ENCODE measurements around the gene AJM1. TPM values are rescaled to one million over a fixed set of nuclear protein-coding genes. Genes with fewer than 3 reads are reported as not detected.
"Not testable (repeated sequence)": the region's sequence is repeated elsewhere in the genome, so short reads cannot be mapped to it uniquely, and the experiment has no call there.

AJM1 gene
- total and polyA plus RNA-seq, 2 of the 8 experiments (the other 6 are each of a cell fraction or from before 2014, with no cell fraction given), result 0.12 to 0.97 TPM

DNA sequence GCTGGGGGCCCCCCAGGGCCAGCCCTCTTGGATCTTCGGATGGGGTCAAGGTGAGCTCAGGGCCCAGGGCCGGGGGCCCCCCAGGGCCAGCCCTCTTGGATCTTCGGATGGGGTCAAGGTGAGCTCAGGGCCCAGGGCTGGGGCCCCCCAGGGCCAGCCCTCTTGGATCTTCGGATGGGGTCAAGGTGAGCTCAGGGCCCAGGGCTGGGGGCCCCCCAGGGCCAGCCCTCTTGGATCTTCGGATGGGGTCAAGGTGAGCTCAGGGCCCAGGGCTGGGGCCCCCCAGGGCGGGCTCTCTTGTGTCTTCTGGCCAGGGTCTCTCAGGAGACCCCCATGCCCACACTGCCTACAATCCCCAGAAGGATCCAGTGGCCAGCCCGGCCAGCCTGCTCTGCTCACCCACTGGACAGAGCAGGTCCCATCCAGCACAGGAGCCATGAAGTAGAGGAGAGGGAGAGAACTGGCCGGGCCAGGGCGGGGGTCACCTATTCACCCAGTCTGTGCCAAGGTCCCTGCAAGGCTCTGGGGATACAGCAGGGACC, 39.2 kb upstream of the AJM1 start:
- not testable (repeated sequence) for H3K56ac ChIP-seq (replicated peaks; ENCODE audit: insufficient read length, low read depth, low read length); H4K20me1 ChIP-seq (replicated peaks in 1 of 2; ENCODE audit: control insufficient read depth in 1 of 2, insufficient read depth in 2 of 2, low read length in 2 of 2); H3K79me2 ChIP-seq (ENCODE audit: control insufficient read depth in 1 of 2, insufficient read depth in 2 of 2, low read length in 2 of 2); H4K8ac ChIP-seq (ENCODE audit: extremely low read depth, insufficient read depth, low read length); FAIRE-seq; H2BK5ac ChIP-seq (ENCODE audit: low read depth, low read length); H3K14ac ChIP-seq (ENCODE audit: insufficient read length); H3K4me2 ChIP-seq (ENCODE audit: insufficient read depth in 1 of 2, low read depth in 2 of 2, low read length in 2 of 2); H2AK5ac ChIP-seq (ENCODE audit: low read depth, low read length); H3K9ac ChIP-seq (replicated peaks in 1 of 4; ENCODE audit: extremely low read depth in 1 of 4, low read depth in 3 of 4, low read length in 3 of 4); H2AFZ ChIP-seq (ENCODE audit: low read length); H3K27ac ChIP-seq (ENCODE audit: low read depth, low read length); H4K91ac ChIP-seq (replicated peaks; ENCODE audit: insufficient read length, low read length); H3K36me3 ChIP-seq (ENCODE audit: control insufficient read depth in 2 of 4, insufficient read depth in 4 of 4, low read length in 3 of 4); H3K79me1 ChIP-seq (ENCODE audit: low read depth, low read length); H2BK15ac ChIP-seq (ENCODE audit: low read length); H2BK12ac ChIP-seq (ENCODE audit: low read depth, low read length); H4K5ac ChIP-seq (ENCODE audit: insufficient read length, low read depth, low read length); H3K23ac ChIP-seq (ENCODE audit: insufficient read length); H3K18ac ChIP-seq (ENCODE audit: extremely low read depth, low read length); H3K4me3 ChIP-seq (ENCODE audit: extremely low read depth in 1 of 4, insufficient read depth in 2 of 4, low read depth in 3 of 4, low read length in 4 of 4); H2BK120ac ChIP-seq (replicated peaks; ENCODE audit: low read depth, low read length); DNase-seq (ENCODE audit: low read depth in 1 of 2, low spot score in 2 of 2); H3K4ac ChIP-seq (replicated peaks; ENCODE audit: insufficient read length, low read depth, low read length); H3K9me3 ChIP-seq (ENCODE audit: insufficient read depth in 2 of 2, low read depth in 1 of 2, low read length in 1 of 2); H2BK20ac ChIP-seq (ENCODE audit: low read length)
- POLR2A ChIA-PET (ENCODE audit: partially characterized antibody), result interaction anchor here (1.3 to 7.8 kb wide), 2 partner anchors 10 to 17 kb away, joined by 3 to 96 read pairs; no protein-coding TSS in a partner anchor
- CTCF ChIA-PET (ENCODE audit: partially characterized antibody), result interaction anchor here (0.8 to 5.2 kb wide), 7 partner anchors 11 to 201 kb away, joined by 3 to 35 read pairs (median 5); partner anchors contain the start of genes AJM1 and C8G
- Histone ChIP-seq H3K27me3 (replicated peaks in 1 of 4; ENCODE audit: control insufficient read depth in 3 of 4, extremely low read depth in 1 of 4, insufficient read depth in 3 of 4, low read length in 3 of 4) (peaks cover 0 to 32% (median 18%) of the 10 kb centered on the region in 4 experiments; a peak in 5 of 7 replicates), H3K4me1 (replicated peaks in 1 of 4; ENCODE audit: control insufficient read depth in 3 of 4, insufficient read depth in 4 of 4, low read length in 3 of 4) (peaks cover 0 to 20% (median 12%) of the 10 kb centered on the region in 4 experiments; a peak in 6 of 7 replicates), H3K23me2 (ENCODE audit: low read depth, low read length) (peaks cover 19% of the 10 kb centered on the region; the same call in 1 of the 2 replicates)
- 84% methylated on average over 8 of the region's 9 CpGs; no CpG with 5 or more reads in 1 of the 2 experiments for WGBS, 2 experiments (ENCODE audit: extremely low coverage in 1 of 2, insufficient coverage in 1 of 2, insufficient read length in 1 of 2, insufficient replicate concordance in 2 of 2, low coverage in 1 of 2, low lambda C conversion rate in 2 of 2, missing lambda C conversion rate in 1 of 2)

Measured in H1 (cell line).